Daoy (cell line): ENCODE data around the gene ISG15. TPM values are rescaled to one million over a fixed set of nuclear protein-coding genes. Genes with fewer than 3 reads are reported as not detected.
"Not testable (repeated sequence)": the region's sequence is repeated elsewhere in the genome, so short reads cannot be mapped to it uniquely, and the experiment has no call there.

ENCODE experiments used
- DNase-seq: peaks from one replicate; pipeline ENCODE4 v3.0.0-alpha.2; 2015; ENCODE audit warnings: low read depth
- total RNA-seq: library from RNA; depleted of rRNA; stranded (reverse); fragments of >200 nt; shearing (Covaris generic); gene quantifications from 2 replicates; pipeline ENCODE4 v1.2.3, GENCODE V29; 2014

Gene ISG15
- total RNA-seq, 1 experiment from 2014 or later, result 219 TPM

GRCh38 chr1:994546-994945 is 18.8 kb upstream of the ISG15 start:
- not testable (repeated sequence) for DNase-seq

DNA sequence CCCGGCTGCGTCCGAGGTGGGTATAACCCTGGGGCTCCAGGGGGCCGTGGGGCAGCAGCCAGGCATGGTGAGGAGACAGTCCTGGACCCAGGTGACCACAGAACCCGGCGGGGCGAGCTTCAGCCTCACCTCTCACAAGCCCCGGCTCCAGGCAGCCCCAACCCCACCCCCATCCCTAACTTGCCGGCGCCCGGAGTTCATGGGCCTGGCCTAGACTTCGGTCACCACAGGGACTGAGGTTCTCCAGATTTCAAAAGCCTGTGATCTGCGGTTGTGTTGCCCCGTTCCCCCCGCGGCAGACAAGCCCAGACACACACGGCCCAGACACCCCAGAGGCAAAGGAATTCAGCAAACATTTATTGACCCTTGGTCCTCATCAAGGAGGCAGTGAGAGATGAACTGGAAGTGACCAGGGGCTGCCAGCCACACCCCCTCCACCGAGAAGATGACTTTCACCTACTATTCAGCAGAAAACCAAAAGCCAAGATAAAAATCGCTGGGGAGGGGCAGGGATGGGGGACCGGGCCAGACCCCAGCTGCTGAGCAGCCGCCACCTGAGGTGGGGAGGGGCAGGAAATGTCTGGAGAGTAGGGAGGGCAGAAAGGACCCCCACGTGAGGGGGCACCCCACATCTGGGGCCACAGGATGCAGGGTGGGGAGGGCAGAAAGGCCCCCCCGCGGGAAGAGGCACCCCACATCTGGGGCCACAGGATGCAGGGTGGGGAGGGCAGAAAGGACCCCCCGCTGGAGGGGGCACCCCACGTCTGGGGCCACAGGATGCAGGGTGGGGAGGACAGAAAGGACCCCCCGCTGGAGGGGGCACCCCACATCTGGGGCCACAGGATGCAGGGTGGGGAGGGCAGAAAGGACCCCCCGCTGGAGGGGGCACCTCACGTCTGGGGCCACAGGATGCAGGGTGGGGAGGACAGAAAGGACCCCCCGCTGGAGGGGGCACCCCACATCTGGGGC is 17.3 kb upstream of the ISG15 start:
- DNase-seq, result no peak

DNA sequence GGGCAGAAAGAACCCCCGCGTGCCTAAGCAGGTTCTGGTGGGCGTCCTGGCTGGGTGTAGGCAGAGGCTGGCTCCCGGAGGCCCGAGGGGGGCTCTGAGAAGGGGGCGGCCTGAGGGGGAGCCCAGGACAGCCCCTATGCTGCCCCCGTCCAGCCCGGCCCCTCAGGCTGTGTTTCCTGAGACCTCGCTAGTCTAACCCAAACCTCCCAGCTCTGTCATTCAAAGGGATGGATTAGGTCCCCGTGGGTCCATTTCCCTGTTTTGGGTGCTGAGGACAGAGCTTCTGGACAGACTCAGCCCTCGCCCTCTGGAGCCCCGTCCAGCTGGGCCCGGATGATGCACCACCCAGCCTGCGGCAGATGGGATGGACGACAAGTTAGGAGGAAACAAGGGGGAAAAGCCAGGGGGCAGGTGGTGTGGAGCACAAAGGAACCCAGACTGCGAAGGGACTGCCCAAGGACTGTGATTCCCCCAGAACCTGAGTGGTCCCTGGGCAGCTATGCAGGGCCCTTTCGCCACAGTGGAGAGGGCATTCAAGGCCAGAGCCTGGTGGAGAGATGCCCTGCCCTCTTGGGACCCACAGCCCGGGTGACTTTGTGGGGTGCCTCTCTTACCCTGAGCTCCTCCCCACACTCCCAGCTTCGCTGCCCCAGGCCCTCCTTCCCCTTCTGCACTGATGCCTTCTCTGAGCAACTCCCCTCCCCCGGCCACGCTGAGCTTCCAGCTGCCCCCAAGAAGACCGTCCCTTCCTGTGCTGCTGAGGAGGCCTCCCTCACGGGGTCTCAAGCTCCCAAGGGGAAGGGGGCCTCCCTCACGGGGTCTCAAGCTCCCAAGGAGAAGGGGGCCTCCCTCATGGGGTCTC is 16.2 kb upstream of the ISG15 start:
- DNase-seq, result no peak

- DNase-seq, result peak; percentile 17
Measured at GRCh38 chr1:997713-997992, 15.6 kb upstream of the ISG15 start.

DNA sequence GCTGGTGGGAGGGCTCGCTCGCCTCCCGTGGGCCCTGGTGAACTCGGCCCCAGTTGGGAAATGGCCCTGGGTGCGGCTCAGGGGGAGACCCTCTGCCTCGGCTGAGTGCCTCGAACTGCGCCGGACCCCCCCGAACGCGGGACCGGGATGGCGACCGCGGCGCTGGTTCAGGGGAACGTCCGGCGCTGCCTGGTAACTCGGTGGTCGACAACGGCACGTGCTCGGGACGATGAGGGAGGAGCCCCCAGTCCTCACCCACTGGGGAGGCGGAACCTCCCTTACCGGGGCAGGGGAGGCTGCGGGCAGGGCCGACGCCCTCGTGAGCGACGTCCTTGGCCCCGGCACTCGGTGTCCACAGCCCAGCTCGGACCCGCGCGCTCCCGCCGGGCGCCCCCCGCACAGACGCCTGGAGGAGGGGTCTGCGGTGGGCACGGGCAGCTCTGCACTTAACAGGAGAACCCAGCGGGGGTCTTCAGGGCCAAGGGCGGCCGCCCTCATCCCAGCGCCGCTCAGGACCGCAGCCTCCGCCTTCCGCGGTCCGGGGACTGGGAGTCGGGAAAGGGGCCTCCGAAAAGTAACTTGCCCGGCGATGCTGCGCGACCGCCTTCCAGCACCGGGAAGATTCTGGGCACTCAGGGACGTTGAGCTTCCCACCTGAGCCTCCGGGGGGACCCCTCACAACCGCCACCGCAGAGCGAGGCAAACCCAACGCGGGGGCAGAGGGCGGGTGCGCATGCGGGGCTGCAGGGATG is 15.1 kb upstream of the ISG15 start:
- peak; percentile 58 for DNase-seq

GRCh38 chr1:998745-998994 is 14.6 kb upstream of the ISG15 start:
- DNase-seq, result no peak

GRCh38 chr1:998995-999724 is 14.1 kb upstream of the ISG15 start:
- peak; percentile 69 for DNase-seq

- peak; percentile 97 for DNase-seq
Measured at GRCh38 chr1:999725-1000356, 13.5 kb upstream of the ISG15 start, which contains the start of gene HES4. TSS of gene HES4 (minus strand) at chr1:1000097. CDS start at chr1:999973, 124 bp downstream.

- peak; percentile 94 for DNase-seq
Measured at GRCh38 chr1:1000357-1001056, 12.8 kb upstream of the ISG15 start.

- DNase-seq, result peak; percentile 50
Measured at GRCh38 chr1:1001057-1001783, 12.1 kb upstream of the ISG15 start.

GRCh38 chr1:1003618-1004419 is 9.5 kb upstream of the ISG15 start:
- no peak for DNase-seq

DNA sequence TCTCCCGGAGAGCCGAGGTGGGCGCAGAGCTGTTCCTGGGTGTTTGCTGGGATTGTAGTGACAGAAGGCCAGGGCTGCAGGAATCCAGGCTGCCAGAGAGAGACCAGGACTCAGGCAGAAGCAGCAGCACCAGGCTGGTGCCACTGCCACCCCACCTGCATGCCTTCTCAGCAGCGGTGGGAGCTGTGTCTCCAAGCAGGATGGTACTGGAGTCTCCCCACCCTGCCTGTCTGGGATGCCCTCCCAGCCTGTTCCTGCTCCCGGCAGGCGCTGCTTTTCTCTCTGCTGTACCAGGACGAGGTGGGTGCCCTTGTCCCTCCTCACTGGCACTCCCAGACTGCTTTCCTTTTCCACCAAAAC is 8.9 kb upstream of the ISG15 start:
- DNase-seq, result no peak

- DNase-seq, result peak; percentile 60
Measured at GRCh38 chr1:1004780-1005697, 8.3 kb upstream of the ISG15 start.

GRCh38 chr1:1005774-1006304 is 7.5 kb upstream of the ISG15 start:
- no peak for DNase-seq

- no peak for DNase-seq
Measured at GRCh38 chr1:1006305-1007159, 6.8 kb upstream of the ISG15 start.

DNA sequence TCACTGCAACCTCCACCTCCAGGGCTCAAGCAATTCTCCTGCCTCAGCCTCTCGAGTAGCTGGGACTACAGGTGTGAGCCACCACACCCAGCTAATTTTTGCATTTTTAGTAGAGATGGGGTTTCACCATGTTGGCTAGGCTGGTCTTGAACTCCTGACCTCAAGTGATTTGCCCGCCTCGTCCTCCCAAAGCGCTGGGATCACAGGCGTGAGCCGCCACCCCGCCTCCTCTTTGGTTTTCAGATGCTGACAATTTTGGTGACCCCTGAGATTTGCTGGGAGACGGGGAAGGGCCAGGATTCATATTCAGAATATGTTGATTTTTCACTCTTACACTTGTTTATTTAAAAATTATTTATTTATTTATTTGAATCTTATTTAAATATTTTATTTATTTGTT is 3.2 kb upstream of the ISG15 start:
- not testable (repeated sequence) for DNase-seq
